T follicular helper cell (primary cell): ENCODE measurements around the gene CHGA.

ENCODE experiments used
- DNase-seq: peaks from one replicate; pipeline ENCODE4 v3.0.0-alpha.2; 2020; ENCODE audit warnings: low read depth
- total RNA-seq, 2 experiments: gene quantifications; one replicate each; lab custom pipeline; 2026; lab: John Stamatoyannopoulos, UW

The CHGA gene, protein sequence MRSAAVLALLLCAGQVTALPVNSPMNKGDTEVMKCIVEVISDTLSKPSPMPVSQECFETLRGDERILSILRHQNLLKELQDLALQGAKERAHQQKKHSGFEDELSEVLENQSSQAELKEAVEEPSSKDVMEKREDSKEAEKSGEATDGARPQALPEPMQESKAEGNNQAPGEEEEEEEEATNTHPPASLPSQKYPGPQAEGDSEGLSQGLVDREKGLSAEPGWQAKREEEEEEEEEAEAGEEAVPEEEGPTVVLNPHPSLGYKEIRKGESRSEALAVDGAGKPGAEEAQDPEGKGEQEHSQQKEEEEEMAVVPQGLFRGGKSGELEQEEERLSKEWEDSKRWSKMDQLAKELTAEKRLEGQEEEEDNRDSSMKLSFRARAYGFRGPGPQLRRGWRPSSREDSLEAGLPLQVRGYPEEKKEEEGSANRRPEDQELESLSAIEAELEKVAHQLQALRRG
- total RNA-seq = 0 to 0.06 reads per million in 2 experiments

DNA sequence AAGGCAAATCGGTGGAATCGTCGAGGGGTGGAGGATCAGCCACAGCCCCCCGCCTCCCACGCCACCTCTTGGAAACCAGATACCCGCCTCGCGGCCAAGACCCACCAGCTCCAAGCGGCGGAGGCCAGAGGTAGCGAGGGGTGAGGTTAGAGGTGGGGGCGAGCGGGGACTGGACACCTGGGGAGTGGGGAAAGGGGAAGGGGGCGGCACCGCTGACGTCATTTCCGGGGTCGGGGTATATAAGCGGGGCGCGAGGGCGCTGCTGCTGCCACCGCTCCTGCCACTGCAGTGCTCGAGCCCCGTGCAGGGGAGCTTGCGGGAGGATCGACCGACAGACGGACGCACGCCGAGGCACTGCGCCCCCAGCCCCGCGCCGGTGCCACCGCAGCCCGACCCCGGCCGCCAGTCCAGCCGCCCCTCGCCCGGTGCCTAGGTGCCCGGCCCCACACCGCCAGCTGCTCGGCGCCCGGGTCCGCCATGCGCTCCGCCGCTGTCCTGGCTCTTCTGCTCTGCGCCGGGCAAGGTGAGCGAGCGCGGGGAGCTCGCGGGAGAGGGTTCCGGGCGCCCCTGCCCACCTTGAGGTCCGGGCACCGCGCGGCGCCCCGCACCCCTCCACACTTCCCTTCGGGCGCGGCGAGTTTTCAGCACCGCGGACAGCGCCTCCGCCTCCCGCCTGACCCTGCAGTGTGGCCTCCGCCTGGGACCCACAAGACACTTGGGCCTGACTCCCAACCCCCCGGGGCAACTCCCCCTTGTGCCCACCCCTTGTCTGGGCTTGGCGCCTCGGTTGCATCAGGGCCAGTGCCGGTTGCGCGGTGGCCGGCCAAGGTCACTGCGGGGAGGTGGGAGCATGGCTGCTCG, at the start of gene CHGA:
TSS of gene CHGA (plus strand) at position 268 of the 861 bp plus-strand sequence. CDS start at position 478, 210 bp downstream.
- peak; percentile 5 for DNase-seq

DNA sequence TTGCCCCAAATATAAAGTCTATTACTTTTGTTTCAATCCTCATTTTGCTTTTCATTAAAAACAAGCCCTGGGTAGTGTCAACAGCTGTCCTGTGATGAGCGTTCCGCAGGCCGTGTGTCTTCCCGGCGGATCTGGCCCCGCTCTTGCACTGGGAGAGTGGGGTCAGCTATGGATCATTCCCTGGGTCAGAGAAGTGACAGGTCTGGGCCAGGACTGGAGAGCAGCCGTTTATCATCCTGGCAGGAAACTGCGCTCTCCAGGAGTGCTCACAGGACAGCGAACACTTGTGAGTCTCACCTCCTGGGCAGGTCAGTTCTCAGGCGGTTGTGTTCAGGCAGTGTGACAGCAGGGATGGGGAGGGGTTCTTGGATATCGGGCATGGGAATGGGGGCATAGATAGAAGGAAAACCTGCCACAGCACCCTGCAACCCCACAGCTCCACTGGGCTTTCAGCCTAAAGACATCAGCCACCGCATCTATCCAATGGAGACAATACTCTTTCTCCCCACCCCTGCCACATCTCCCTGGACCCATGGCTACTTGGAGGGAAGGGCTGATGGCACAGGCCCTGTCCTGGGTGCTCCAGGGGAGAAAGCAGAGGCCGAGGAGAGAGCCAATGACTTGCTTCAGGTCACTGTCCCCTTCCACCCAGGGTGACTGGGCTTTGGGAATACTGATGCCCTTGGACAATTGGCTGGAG, 47.8 kb upstream of the CHGA start:
- no peak for DNase-seq

DNA sequence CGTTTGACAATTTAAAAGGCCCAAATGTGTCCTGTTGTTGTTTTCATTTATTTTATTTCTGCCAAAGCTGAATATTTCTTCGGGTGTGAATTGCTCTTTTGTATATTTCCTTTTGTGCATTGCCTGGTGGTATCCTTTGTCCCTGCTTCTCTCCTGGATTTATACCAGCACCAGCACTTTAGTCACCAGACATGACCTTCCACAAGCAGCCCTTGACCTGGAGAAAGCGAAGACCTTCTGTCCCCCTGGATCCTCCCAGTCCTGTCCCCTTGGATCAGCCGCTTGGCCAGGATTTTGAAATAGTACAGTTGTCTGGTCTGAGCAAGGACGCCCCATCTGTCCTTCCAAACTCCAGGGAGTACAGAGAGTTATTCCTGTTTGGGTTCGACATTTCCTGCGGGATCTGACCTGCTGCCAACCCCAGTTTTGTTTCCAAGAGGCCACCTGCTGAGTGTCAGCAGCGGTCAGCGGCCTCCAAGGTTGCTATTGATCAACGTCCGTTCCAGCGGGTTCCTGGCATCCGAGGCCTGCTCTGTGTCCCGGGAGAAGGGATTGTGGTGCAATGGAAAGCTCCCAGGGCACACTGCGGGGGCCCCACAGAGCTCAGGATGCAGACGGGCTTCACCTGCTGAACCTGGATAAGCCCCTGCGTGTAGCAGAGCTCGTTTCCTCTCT, 45.1 kb upstream of the CHGA start:
- DNase-seq = no peak

DNA sequence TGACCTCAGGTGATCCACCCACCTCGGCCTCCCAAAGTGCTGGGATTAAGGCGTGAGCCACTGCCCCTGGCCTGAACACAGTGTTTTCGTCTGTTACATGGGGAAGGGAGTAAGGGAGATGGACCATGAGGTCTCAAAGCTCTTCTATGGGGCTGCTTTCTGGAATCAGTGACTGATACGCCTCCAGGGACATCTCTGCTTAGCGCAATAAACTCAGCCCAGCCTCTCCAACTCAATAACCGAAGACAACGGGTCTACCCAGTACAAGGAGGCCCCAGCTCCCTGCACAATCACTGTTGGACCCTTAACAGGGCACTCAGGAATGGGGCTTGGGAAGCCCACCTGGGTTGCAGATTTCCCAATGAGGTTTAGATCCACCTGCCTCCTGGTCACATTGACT, 42.6 kb upstream of the CHGA start:
- no peak for DNase-seq

DNA sequence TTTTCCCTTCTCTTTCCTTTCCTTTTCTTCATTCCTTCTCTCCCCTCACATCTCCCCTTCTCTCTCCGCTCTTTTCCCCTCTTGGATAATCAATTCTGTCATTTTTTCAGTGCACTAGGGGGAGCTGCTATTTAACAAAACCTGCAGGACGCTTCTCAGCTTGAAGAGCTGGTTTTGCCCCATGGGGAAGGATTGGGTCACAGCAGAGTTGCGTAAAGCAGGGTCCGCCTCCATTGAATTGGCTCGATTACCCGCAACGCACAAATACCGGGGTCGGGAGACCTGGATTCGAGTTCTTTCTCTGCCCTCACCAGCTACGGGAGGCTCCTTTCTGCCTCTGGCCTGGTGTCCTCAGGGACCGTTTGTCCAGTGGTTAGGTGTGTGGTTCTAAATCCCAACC, 42.1 kb upstream of the CHGA start:
- no peak for DNase-seq

DNA sequence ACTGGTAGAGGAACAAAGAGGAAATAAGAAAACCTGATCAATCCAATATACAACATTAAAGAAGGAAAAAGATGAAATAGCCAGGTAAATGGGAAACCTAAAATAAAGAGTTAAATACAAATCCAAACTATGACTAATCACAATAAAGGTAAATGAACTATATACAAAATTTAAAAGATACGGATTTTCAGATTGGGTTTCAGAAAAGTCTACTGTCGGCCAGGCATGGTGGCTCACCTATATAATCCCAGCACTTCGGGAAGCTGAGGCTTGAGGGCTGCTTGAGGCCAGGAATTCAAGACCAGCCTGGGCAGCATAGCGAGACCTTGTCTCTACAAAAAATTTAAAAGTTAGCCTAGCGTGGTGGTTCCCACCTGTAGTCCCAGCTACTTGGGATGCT, 39.9 kb upstream of the CHGA start:
- DNase-seq = no peak

DNA sequence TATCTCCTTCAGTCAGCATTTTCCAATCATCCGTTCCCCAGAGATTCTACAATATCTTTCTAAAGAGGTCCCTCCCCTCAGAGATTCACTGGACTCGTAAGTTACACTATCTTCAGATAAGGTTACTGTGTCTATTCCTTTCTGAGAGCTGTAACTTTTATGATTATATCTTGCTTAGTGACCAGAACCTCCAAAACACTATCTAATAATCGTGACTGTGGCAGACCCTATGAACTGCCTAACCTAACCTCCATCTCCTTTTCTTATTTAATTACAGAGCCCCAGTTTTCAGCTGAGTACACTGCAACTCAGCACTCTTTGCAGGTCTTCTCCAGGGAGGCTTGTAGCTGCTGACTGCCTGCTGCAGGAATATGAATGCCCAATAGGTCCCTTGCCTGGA, 38.5 kb upstream of the CHGA start:
- DNase-seq = no peak

DNA sequence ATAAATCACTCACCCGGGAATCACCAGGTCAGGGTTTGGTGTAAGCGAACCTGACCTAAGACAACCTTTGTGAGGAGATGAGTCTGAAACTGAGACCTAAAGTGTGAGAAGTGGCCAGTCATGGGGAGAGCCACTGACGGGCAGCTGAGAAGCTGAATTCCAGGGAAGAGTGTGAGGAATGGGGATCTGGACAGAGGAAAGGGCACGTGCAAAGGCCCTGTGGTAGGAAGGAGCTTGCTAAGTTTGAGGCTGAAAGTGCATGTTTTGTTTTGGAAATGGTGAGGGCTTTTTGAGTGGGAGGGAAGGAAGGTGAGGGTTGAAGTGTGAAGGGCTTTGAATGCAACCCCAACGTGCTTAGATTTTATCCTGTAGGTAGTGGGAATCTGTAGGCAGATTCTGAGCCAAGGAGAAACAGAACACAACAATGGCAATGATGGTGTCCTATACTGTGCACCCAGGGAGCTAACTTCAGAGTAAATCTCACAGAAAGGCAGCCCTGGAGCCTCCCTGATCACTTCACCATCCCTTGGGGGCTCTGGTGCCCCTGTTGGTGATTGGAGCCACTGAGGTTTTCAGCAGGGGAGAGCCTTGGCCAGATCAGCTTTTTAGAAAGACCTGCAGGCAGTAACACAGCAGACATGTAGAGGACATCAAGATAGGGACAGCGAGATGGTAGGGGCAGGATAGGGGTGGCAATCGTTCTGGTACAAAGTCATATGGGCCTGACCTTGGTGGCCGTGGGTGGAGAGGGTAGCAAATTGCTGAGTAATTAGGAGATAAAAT, 37.5 kb upstream of the CHGA start:
- no peak for DNase-seq

DNA sequence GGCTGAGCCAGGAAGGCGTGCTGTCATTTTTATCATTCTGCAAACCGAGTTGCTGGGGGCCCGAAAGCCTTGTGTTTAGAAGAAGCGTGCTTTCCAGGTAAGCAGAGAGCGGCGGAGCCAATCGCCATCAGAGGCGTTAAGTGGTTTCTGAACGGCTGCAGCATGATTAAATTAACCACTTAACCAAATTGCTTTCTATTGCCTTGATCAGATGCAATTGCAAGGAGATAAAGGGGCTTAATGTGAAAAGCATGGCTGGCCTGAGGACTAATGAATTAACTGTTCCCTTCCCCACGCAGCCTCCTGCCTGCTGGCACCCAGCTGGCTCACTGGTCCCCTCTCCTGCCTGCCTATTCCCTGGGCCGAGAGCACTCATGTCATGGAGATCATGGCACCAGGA, 36.6 kb upstream of the CHGA start:
- no peak for DNase-seq

DNA sequence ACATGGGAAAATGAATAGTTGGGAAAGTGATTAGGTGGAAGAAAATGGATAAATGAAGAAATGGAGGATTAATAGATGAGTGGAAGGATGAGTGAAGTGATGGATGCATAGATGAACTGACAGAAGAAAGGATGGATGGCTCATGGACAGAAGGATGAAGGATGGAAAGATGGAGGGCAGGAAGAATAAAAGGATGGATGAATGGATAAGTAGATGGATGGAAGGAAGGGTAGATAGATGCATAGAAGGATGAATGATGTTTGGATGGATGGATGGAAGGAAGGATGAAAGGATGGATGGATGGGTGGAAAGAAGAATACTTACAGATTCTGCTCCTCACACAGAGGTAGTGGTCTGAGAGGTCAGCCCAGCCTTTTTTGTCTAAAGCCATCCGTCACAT, 35.8 kb upstream of the CHGA start:
- no peak for DNase-seq

DNA sequence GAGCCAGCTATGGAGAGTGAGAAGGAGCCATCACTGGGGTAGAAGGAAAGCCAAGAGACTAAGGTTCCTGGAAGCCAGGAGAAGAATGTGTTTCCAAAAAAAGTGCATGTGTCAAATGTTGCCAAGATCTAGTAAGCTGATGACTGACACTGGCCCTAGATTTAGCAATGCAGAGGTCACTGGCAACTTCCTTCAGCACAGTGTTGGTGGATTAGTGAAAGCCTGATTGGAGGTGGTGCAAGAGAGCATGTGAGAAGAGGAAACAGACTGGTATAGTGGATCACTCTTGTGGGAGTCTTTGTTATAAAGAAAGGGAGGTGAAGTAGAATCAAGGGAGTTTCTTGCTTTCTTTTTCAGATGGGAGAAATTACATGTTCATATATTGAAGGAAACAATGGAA, 34.1 kb upstream of the CHGA start:
- DNase-seq = no peak

DNA sequence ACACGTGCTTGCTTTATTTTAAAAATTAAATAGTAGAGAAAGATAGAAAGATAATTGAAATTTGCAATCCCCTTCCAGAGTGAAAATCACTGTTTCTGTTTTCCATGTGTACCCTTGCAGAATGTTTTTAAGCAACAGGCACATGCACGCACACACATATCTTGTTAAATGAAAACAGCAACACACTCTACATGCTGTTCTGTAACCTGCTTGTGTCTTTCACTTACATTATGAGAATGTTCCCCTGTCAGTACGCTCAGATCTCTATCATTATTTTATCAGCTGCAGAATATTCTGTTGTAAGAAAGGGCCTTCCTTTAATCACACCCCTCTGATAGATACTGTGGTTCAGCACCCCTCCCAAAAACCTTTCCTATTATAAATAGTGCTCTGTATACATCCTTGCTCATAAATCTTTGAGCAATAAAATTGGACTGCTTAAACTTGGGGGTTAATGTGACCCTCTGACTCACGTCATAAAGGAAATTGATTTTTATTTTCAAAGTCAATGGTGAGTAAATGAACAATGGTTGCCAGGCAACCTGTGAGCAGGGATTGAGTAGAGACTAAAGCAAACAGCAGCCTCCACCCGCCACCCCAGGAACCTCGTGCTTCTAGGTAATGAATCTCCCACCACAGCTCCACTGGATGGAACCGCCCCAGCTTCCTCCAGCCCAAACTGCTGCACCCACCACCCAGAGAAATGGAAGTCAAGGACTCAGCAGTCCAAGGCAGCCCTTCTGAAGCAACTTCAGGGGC, 31.9 kb upstream of the CHGA start:
- DNase-seq = no peak

DNA sequence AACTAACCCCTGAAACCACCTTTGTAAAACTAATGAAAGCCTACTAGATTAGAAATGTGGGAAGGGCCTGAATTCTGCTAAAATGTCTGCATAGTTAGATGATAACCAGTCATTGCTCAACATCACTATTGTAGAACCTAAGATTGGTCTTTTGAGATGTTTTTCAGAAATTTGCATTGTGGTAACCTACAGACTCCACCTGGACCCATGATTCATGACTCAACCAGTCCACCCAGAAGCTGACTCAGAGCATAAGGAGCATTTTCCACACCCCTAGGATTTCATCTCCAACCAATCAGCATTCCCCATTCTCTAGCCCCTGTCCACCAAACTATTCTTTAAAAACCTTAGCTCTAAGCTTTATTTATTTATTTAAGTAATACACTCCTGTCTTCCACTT, 30.4 kb upstream of the CHGA start:
- DNase-seq = no peak

DNA sequence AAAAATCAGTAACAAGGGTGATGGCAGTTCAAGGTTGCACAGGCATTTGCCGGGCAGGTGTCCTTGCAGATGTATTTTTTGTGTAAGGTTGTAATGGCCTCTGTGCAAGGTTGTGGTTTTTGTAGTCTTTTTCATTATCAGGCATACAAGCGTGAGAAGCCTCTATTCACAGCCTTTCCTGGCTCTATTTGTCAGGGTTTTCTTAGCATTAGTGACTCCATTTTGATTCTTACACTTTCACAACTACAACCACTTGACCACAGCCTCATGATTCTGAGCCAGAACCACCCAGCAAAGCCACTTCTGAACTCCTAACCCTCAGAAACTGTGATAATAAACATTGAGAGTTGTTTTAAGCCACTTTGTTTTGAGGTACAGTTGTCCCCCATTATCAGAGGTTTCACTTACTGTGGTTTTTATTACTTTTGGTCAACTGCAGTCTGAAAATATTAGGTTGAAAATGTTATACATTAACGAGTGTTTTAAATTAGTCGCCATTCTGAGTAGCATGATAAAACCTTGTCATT, 27.5 kb upstream of the CHGA start:
- DNase-seq = no peak

DNA sequence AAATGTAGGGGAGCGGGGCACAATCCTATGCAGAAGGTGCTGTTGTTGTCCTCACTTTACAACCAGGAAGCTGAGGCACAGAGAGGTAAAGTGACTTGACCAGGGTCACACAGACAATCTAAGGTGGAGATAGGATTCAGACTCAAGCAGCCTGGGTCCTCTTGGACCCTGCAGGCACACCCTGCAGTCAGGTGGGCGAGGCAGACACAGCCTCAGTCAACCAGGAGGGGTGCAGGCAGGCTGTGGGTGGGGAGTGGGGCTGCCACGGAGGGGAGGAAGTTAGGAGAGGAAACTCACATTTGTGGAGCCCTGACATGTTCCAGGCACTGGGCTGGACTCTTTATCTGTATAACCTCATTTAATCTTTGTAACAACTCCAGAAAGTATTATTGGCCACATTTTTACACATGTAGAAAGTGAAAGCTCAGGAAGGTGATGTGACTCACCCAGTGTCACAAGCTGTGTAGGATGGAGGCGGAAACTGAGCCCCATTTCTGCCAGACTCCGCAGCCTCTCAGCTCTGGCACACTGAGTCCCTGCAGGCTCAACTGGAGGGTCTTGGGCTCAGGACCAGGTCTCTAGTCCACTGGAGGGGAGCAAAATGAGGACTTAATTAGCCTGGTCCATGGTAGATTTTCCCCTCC, 24.9 kb upstream of the CHGA start:
- DNase-seq = no peak

DNA sequence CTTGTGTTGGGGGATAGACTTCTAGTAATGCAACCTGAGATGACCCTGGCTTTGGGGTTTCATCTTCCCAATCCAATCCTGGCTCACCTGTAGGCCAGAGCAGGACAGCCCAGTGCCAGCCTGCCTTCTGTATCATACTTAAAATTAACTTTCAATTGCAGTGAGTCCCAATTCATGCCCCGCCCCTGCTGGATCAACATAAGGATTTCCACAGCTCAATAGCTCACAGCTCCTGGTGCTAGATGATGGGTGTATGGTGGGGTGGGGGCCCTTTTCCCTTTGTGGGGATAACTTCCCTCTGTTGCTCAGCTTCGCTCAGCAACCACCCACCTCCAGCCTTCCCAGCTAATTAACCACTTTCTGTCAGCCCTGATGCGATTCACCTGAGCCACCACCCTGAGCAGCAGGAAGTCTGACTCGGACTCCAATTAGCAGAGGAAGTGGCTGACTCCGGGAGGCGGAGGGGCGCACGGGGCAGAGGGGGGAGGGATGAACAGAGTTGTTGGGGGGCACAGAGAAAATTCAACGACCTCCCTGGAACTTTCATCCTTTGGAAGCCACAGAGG, 24.3 kb upstream of the CHGA start:
- DNase-seq = no peak

DNA sequence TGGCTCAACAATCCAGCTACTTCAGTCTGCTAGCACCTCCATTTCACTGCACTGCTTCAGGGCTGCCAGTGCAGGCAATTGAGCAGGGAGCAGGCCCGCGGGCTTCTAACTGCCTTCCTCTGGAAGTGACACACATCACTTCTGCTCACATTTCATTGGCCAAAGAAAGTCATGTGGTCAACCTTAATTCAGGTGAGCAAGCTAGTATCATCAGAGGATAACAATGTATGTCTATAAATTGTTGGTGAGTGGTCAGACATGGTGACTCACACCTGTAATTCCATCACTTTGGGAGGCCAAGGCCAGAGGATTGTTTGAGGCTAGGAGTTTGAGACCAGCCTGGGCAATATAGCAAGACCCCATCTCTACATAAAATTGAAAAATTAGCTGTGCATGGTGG, 22.3 kb upstream of the CHGA start:
- no peak for DNase-seq

DNA sequence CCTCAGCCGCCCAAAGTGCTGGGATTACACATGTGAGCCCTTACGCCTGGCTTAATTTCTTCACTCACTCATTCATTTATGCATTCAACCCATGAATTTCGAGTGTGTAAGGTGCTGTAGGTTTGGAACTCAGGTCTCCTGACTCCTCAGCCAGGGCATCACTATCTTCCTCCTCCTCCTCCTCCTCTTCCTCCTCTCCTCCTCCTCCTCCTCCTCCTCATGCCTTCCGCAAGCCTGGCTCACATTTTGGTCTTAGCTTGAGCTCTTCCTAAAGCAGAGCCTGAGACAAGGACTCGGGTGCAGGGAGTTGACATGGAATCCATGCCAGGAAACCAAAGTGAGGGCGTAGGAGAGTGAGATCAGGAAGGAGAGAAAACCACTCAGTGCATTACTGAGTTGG, 20.8 kb upstream of the CHGA start:
- no peak for DNase-seq

DNA sequence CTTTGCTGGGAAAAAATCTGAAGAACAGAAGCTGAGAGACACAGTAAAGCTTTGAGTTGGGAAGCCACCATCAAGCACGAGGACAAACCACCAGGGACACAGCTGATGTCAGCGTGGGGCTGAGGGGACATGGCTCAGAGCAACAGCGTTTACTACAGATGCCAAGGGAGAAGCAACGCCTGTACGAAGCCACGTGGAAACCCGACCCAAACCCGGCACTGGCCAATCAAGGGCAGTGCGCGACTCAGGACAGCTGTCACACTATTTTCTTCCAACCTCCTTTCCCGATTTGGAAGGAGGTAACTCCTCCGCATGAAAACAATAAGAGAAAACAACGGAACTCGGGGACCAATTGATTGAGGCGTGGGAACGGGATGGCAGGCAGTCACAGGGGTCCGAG, 20.2 kb upstream of the CHGA start:
- no peak for DNase-seq
